Hematopoietic multipotent progenitor cell treated with erythropoietin and hydrocortisone succinate and interleukin-3 and kit ligand, for 6 days (in vitro differentiated cells): Measurements from ENCODE around the gene STT3A.

Experiments
- DNase-seq: peaks from one replicate; pipeline ENCODE4 v3.0.0-alpha.2; 2015

The STT3A gene

GRCh38 chr11:125670172-125670571 lies 77.5 kb downstream of the STT3A start:
- no peak for DNase-seq

- DNase-seq = no peak
Observed at GRCh38 chr11:125671561-125671960, 78.9 kb downstream of the STT3A start.
